Measurements from ENCODE around the gene SAMD4B. TPM values are rescaled to one million over a fixed set of nuclear protein-coding genes. Genes with fewer than 3 reads are reported as not detected.

Gene SAMD4B
- total RNA-seq, 1 donor from 2014 or later = 100 TPM

GRCh38 chr19:39402346-39403300 lies 60.4 kb downstream of the SAMD4B start:
- TF ChIP-seq CTCF (IDR thresholded peaks at IDR 0.05) = no peak
- H3K9me3 Mint-ChIP-seq (ENCODE audit: unreplicated experiment) = no peaks in the 10 kb centered on the region
- DNase-seq (ENCODE audit: extremely low spot score, unreplicated experiment) = peak; percentile 95
- no peaks in the 10 kb centered on the region for H3K36me3 Mint-ChIP-seq (ENCODE audit: unreplicated experiment)
- no peaks in the 10 kb centered on the region for H3K27me3 Mint-ChIP-seq (ENCODE audit: unreplicated experiment)
- H3K27ac Mint-ChIP-seq (ENCODE audit: unreplicated experiment) = peak overlapping the region; percentile 100
- peak overlapping the region; percentile 82 for H3K4me3 Mint-ChIP-seq (ENCODE audit: unreplicated experiment)
- H3K4me1 Mint-ChIP-seq (ENCODE audit: unreplicated experiment) = peaks cover 51% of the 10 kb centered on the region

- Mint-ChIP-seq H3K36me3 (ENCODE audit: unreplicated experiment) (peaks cover 9% of the 10 kb centered on the region), H3K4me1 (ENCODE audit: unreplicated experiment) (peaks cover 52% of the 10 kb centered on the region), H3K9me3 (ENCODE audit: unreplicated experiment) (no peaks in the 10 kb centered on the region), H3K27ac (ENCODE audit: unreplicated experiment) (peak overlapping the region; percentile 100), H3K27me3 (ENCODE audit: unreplicated experiment) (no peaks in the 10 kb centered on the region), H3K4me3 (ENCODE audit: unreplicated experiment) (peak overlapping the region; percentile 82)
- no peak for TF ChIP-seq CTCF (IDR thresholded peaks at IDR 0.05)
- peak; percentile 99 for DNase-seq (ENCODE audit: extremely low spot score, unreplicated experiment)
These were observed 61.4 kb downstream of the SAMD4B start for GRCh38 chr19:39403331-39404312.

DNA sequence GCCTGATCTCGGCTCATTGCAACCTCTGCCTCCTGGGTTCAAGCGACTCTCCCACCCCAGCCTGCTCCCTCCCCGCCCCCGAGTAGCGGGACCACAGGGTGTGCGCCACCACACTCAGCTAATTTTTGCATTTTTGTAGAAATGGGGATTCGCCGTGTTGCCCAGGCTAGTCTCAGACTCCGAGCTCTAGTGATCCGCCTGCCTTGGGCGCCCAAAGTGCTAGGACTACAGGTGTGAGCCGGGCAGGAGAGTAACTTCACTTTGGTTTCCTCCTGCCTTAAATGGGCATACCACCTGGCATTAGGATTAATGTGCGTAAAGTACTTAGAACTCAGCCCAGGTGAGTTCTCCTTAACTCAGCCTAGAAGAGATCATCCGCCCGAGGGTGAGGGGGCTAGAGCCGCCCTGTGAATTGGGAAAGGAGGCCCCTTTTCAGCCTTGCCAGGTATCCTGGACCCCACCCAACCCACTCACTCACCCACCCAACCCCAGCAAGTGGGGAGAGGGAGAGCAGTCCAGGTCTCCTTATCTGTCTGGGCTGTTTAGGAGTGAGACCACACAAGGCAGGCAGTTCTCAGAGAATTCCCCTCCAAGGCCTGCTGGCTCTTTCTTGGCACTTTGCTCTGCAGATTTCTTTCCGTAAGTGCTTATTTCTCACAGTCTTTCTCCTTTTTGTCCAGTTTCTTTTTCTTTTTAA lies 63.2 kb downstream of the SAMD4B start:
- TF ChIP-seq CTCF (IDR thresholded peaks at IDR 0.05) = no peak
- peaks cover 13% of the 10 kb centered on the region for H3K36me3 Mint-ChIP-seq (ENCODE audit: unreplicated experiment)
- no peaks in the 10 kb centered on the region for H3K27me3 Mint-ChIP-seq (ENCODE audit: unreplicated experiment)
- DNase-seq (ENCODE audit: extremely low spot score, unreplicated experiment) = no peak
- peaks cover 58% of the 10 kb centered on the region for H3K4me1 Mint-ChIP-seq (ENCODE audit: unreplicated experiment)
- no peaks in the 10 kb centered on the region for H3K9me3 Mint-ChIP-seq (ENCODE audit: unreplicated experiment)
- H3K27ac Mint-ChIP-seq (ENCODE audit: unreplicated experiment) = peak overlapping the region; percentile 100
- peak overlapping the region; percentile 14 for H3K4me3 Mint-ChIP-seq (ENCODE audit: unreplicated experiment)

- no peaks in the 10 kb centered on the region for H3K27me3 Mint-ChIP-seq (ENCODE audit: unreplicated experiment)
- DNase-seq (ENCODE audit: extremely low spot score, unreplicated experiment) = no peak
- H3K36me3 Mint-ChIP-seq (ENCODE audit: unreplicated experiment) = peaks cover 13% of the 10 kb centered on the region
- peak overlapping the region; percentile 100 for H3K27ac Mint-ChIP-seq (ENCODE audit: unreplicated experiment)
- peak overlapping the region; percentile 83 for H3K4me3 Mint-ChIP-seq (ENCODE audit: unreplicated experiment)
- peaks cover 65% of the 10 kb centered on the region for H3K4me1 Mint-ChIP-seq (ENCODE audit: unreplicated experiment)
- no peaks in the 10 kb centered on the region for H3K9me3 Mint-ChIP-seq (ENCODE audit: unreplicated experiment)
- no peak for TF ChIP-seq CTCF (IDR thresholded peaks at IDR 0.05)
These were observed 63.9 kb downstream of the SAMD4B start for GRCh38 chr19:39405958-39406655.

Measured in osteocyte (in vitro differentiated cells).